Lung (tissue), 16 donors: ENCODE measurements around the gene GPR45. TPM values are rescaled to one million over a fixed set of nuclear protein-coding genes. Genes with fewer than 3 reads are reported as not detected.
A peak's percentile ranks its signal among the peaks of the same experiment; 100 is the strongest.

Source experiments
- ATAC-seq: fragments of 200-7000 bp; cut with Tn5 transposase; one replicate; pipeline ENCODE4 v1.9.1; 2020; ENCODE audit warnings: moderate number of reproducible peaks; ENCODE audit not compliant: insufficient read depth, low FRiP score
- DNase-seq, 3 donors: peaks; one replicate each; pipeline ENCODE4 v3.0.0-alpha.2; 2013 to 2017
- H3K27ac ChIP-seq, 2 donors: one replicate each; pipeline ENCODE4 v1.5.1; 2013; ENCODE audit warnings: mild to moderate bottlenecking in 2 of 2, moderate library complexity in 2 of 2, control low read depth in 1 of 2, inconsistent platforms in 1 of 2, low read depth in 1 of 2, low read length in 1 of 2
- H3K27me3 ChIP-seq, 3 donors: one replicate each; pipeline ENCODE4 v1.5.1; 2013; ENCODE audit warnings: low read length in 2 of 3; ENCODE audit not compliant: control insufficient read depth in 3 of 3, insufficient read depth in 3 of 3
- H3K36me3 ChIP-seq, 4 donors: one replicate each; pipeline ENCODE4 v1.5.1; 2013; ENCODE audit warnings: low read length in 4 of 4, mild to moderate bottlenecking in 1 of 4, moderate library complexity in 1 of 4; ENCODE audit not compliant: control insufficient read depth in 4 of 4, insufficient read depth in 4 of 4
- H3K4me1 ChIP-seq, 5 donors: one replicate each; pipeline ENCODE4 v1.5.1; 2013; ENCODE audit warnings: low read length in 5 of 5, mild to moderate bottlenecking in 2 of 5, moderate library complexity in 1 of 5; ENCODE audit not compliant: control insufficient read depth in 5 of 5, insufficient read depth in 5 of 5
- H3K4me3 ChIP-seq: one replicate; pipeline ENCODE4 v1.5.1; 2013; ENCODE audit warnings: mild to moderate bottlenecking, control low read depth, moderate library complexity
- H3K9ac ChIP-seq, 2 donors: one replicate each; pipeline ENCODE4 v1.5.1; 2013; ENCODE audit warnings: low read length in 2 of 2, control low read depth in 1 of 2; ENCODE audit not compliant: insufficient read depth in 1 of 2
- H3K9me3 ChIP-seq, 4 donors: one replicate each; pipeline ENCODE4 v1.5.1; 2013; ENCODE audit warnings: low read length in 3 of 4, mild to moderate bottlenecking in 1 of 4, moderate library complexity in 1 of 4; ENCODE audit not compliant: control insufficient read depth in 4 of 4, insufficient read depth in 3 of 4
- CTCF ChIP-seq: IDR thresholded peaks from 2 replicates; pipeline ENCODE4 v1.5.1; 2012; ENCODE audit warnings: mild to moderate bottlenecking; ENCODE audit errors: control extremely low read depth, extremely low read depth
- WGBS, 2 donors: extraction: QIAGEN DNeasy Blood & Tissue Kit; methylation state at CpG; one replicate each; pipeline ENCODE4 v1.1.7; 2013; 5-methylcytosine and 5-hydroxymethylcytosine counted together
- long read RNA-seq, 5 donors: transcript quantifications; one replicate each; lab custom pipeline, GENCODE V29; 2026
- polyA plus RNA-seq, 2 donors: library from polyadenylated mRNA; stranded (reverse); fragments of 200-250 nt; gene quantifications; one replicate each; pipeline ENCODE4 v1.2.1, GENCODE V29; 2013
- total RNA-seq, 2 donors: library from RNA; depleted of rRNA in 1 of 2; stranded (reverse); fragments of >200 nt in 1 of 2; gene quantifications; one replicate each; pipeline ENCODE4 v1.2.1, GENCODE V29; 2014 to 2021
- donor health status: control.
- donor health status: control.
- donor health status: Bipolar disorder and iron deficiency.
- donor health status: healthy.
- donor health status: DM: yes; HTN: yes; CAD: no.

GPR45 gene
- total RNA-seq: not detected
- not detected for polyA plus RNA-seq
- long read RNA-seq, donor 1: 0 reads
- long read RNA-seq, donor 2: 0 reads
- long read RNA-seq, donor 3: 0 reads
- long read RNA-seq, donor 4: 0 reads
- long read RNA-seq, donor 5, partial matches to known transcripts: 0 of 1 reads
- long read RNA-seq, donor 5, other reads (novel, unspliced or antisense): 0 of 1 reads

DNA sequence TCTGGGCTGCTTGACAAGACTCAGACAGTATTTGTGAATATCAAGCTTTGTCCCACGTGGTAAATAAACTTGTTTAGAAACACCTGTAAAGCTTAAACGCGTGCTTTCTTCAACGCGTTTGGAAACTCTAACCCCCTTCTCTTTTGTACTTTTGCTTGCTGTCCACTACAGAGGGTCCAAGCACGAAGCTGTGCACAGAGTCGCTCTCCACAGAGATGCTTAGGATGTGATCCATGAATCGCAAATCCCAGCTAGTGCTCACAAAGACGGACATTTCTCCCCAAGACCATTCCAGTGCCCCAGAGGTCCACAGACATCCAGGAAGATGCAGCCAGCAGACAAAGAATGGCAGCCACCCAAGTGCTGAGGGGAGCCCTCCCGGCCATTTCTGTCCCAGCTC lies at the start of gene GPR45:
GPR45 (plus strand) TSS at position 301 of the 400 bp plus-strand sequence. CDS start 116 bp downstream, outside the sequence.
- DNase-seq: no peak
- 84 to 93% methylated on average over 10 of the region's 10 CpGs for WGBS, 2 donors
- no peak for TF ChIP-seq CTCF
- Histone ChIP-seq H3K4me1 (no peaks in the 10 kb centered on the region), H3K27ac (no peak within 1 kb of the TSS), H3K9ac (no peak within 1 kb of the TSS), H3K27me3 (peaks cover 0 to 10% (median 9%) of the 10 kb centered on the region in 3 donors), H3K9me3 (no peaks in the 10 kb centered on the region), H3K4me3 (no peak within 1 kb of the TSS), H3K36me3 (no peaks in the 10 kb centered on the region)
- ATAC-seq: no peak

DNA sequence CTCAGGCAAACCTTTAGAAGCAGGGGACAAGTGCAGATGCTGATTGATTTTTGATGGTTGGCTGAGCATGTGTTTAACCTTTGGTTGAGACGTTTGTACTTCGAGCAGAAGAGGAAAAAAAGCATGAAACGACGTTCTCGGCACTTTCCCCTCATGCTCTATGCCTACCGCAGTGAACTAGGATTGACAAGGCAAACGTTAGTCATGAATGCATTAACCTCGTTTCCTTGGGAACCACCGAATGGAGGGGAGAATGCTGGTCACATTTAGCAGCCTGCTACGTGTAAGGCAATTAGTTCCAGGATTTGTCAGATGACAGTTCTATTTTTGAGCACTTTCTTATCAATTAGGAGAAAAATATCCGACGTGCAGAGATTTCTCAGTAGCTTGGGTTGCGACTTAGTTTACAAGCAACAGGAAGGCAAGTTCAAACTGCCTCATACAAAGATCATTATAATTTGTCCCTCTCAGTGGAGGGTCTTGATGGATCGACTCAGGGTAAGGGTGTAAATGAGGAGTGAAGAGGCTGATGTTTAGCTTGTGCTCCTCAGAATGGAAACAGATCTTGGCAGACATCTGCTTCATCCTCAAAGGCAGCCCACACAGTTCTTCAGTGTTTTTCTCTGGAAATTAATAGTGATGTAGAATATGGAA lies 47.4 kb upstream of the GPR45 start:
- H3K4me1 ChIP-seq: peaks cover 0 to 12% (median 1%) of the 10 kb centered on the region in 5 donors
- DNase-seq (peak in 2 of 3 donors; percentile 51 to 71), ATAC-seq (no peak)
- peaks cover 0 to 15% (median 0%) of the 10 kb centered on the region in 3 donors for H3K27me3 ChIP-seq
- peaks cover 0 to 6% (median 0%) of the 10 kb centered on the region in 4 donors for H3K9me3 ChIP-seq
- no peaks in the 10 kb centered on the region for H3K36me3 ChIP-seq
- H3K9ac ChIP-seq: no peak overlapping the region
- no peak overlapping the region for H3K4me3 ChIP-seq
- H3K27ac ChIP-seq: no peak overlapping the region
- TF ChIP-seq CTCF: no peak
- WGBS, 2 donors: 29 to 48% methylated on average over 14 of the region's 14 CpGs

GRCh38 chr2:105196651-105197050 lies 44.9 kb upstream of the GPR45 start:
- peaks cover 0 to 15% (median 0%) of the 10 kb centered on the region in 3 donors for H3K27me3 ChIP-seq
- 94 to 95% methylated on average over 4 of the region's 4 CpGs for WGBS, 2 donors
- peaks cover 0 to 12% (median 1%) of the 10 kb centered on the region in 5 donors for H3K4me1 ChIP-seq
- H3K9ac ChIP-seq: no peak overlapping the region
- peaks cover 0 to 2% (median 0%) of the 10 kb centered on the region in 4 donors for H3K9me3 ChIP-seq
- H3K4me3 ChIP-seq: no peak overlapping the region
- no peak for ATAC-seq
- no peak overlapping the region for H3K27ac ChIP-seq
- DNase-seq: no peak
- no peaks in the 10 kb centered on the region for H3K36me3 ChIP-seq
- TF ChIP-seq CTCF: no peak
